ENCODE results near the gene SMAD3.

The SMAD3 gene

GRCh38 chr15:67170143-67170925, 104.9 kb downstream of the SMAD3 start:
- DNase-seq, result peak; percentile 14

GRCh38 chr15:67171471-67171870, 106.1 kb downstream of the SMAD3 start:
- no peak for DNase-seq

- DNase-seq, result no peak
These were observed 106.8 kb downstream of the SMAD3 start for GRCh38 chr15:67172172-67172571.

- DNase-seq, result no peak
These were observed 107.6 kb downstream of the SMAD3 start for GRCh38 chr15:67173005-67173404.

- DNase-seq, result no peak
These were observed 108.4 kb downstream of the SMAD3 start for GRCh38 chr15:67173786-67174185.

GRCh38 chr15:67174446-67174845, 109.0 kb downstream of the SMAD3 start:
- no peak for DNase-seq

- peak; percentile 19 for DNase-seq
These were observed 109.6 kb downstream of the SMAD3 start for GRCh38 chr15:67174864-67175573.

- DNase-seq, result no peak
These were observed 110.3 kb downstream of the SMAD3 start for GRCh38 chr15:67175643-67176071.

GRCh38 chr15:67176195-67176971, 111.0 kb downstream of the SMAD3 start:
- DNase-seq, result peak; percentile 65

GRCh38 chr15:67177752-67178151, 112.3 kb downstream of the SMAD3 start:
- DNase-seq, result no peak

GRCh38 chr15:67178569-67179210, 113.3 kb downstream of the SMAD3 start:
- no peak for DNase-seq

- DNase-seq, result no peak
These were observed 114.1 kb downstream of the SMAD3 start for GRCh38 chr15:67179411-67179995.

- no peak for DNase-seq
These were observed 114.6 kb downstream of the SMAD3 start for GRCh38 chr15:67180035-67180434.

- no peak for DNase-seq
These were observed 115.3 kb downstream of the SMAD3 start for GRCh38 chr15:67180514-67181191.

GRCh38 chr15:67181221-67181639, 115.8 kb downstream of the SMAD3 start:
- no peak for DNase-seq

GRCh38 chr15:67183443-67184169, 118.2 kb downstream of the SMAD3 start:
- DNase-seq, result no peak

- no peak for DNase-seq
These were observed 119.0 kb downstream of the SMAD3 start for GRCh38 chr15:67184208-67184925.

GRCh38 chr15:67185051-67185450, 119.6 kb downstream of the SMAD3 start:
- no peak for DNase-seq

GRCh38 chr15:67185621-67186225, 120.3 kb downstream of the SMAD3 start:
- DNase-seq, result peak; percentile 18

- no peak for DNase-seq
These were observed 120.8 kb downstream of the SMAD3 start for GRCh38 chr15:67186226-67186649.

Measured in NCI-H2171 (cell line).